H7 (cell line): ENCODE data around the gene BNC2. TPM values are rescaled to one million over a fixed set of nuclear protein-coding genes. Genes with fewer than 3 reads are reported as not detected.

ENCODE experiments used
- DNase-seq: peaks from one replicate; pipeline ENCODE4 v3.0.0; 2012
- H3K27me3 ChIP-seq: 2 replicates; pipeline ENCODE4 v1.6.0; 2011; ENCODE audit warnings: mild to moderate bottlenecking, low read length; ENCODE audit not compliant: control insufficient read depth, insufficient read depth
- H3K36me3 ChIP-seq: replicated peaks from 2 replicates; pipeline ENCODE4 v1.5.1; 2011; ENCODE audit warnings: low read length; ENCODE audit not compliant: control insufficient read depth, insufficient read depth
- H3K4me3 ChIP-seq: 2 replicates; pipeline ENCODE4 v1.5.1; 2011; ENCODE audit warnings: low read depth, mild to moderate bottlenecking, control low read depth, low read length, moderate library complexity; ENCODE audit not compliant: insufficient read depth
- total RNA-seq: library from RNA; depleted of rRNA; stranded (reverse); fragments of >200 nt; shearing (Covaris generic); gene quantifications from 2 replicates; pipeline ENCODE4 v1.2.3, GENCODE V29; 2014

Gene BNC2
- total RNA-seq, 1 experiment from 2014 or later = 7.9 TPM

DNA sequence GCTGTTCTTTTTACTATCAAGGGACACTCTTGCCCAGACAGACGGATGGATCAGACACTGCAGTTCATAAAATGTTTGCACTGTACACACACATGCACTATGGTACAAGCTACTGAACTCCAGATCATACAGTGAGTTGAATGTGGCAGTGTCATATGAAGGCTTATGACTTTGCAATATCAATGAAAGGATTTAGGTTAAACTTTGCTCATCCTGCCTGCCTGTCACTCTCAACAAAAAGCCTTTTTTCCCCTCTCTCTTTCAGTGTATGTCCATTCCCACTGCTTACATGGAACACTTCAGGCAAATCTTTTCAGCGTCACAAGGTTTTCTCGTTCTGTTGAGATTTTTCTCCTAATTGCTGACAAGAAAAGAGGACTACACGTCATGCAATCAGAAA, 97.4 kb downstream of the BNC2 start:
- DNase-seq = no peak
- Histone ChIP-seq H3K4me3 (no peak overlapping the region), H3K27me3 (no peaks in the 10 kb centered on the region), H3K36me3 (no peaks in the 10 kb centered on the region)

DNA sequence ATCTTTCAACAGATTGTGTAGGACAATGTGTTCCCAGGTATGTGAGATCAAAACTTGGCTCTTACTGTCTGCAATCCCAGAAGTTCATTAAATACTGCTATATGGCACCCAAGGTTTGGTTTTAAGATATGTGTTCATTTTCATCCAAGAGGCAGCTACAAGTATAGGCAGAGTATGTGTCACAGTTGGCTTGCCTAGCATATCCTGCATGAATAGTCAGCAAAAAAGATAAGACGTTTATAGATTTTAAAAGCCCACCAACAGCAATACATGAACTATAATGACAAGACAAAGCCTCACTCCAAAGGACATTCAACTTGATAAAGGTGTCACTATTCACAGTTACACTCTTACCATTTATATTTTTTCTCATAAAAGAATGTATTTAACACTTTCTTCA, 99.1 kb downstream of the BNC2 start:
- Histone ChIP-seq H3K36me3 (no peaks in the 10 kb centered on the region), H3K4me3 (no peak overlapping the region), H3K27me3 (no peaks in the 10 kb centered on the region)
- DNase-seq = no peak

DNA sequence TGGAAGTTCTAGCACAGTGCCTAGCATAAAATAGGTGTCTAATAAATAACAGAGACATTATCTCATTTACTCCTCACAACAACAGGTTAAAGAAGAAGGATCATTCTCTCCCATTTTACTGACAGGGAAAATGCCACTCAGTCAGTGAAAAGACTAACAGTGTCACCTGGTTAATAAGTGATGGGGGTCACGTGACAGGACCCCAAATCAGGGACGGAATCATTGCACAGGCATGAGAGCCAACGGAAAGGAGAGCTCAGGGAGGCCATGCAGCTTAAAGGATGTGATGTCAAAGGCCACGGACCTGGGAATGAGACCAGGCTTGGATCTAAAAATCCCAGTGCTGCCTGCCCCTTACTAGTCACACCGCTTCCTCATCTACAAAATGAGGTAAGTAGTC, 101.2 kb downstream of the BNC2 start:
- no peak overlapping the region for H3K4me3 ChIP-seq
- no peaks in the 10 kb centered on the region for H3K36me3 ChIP-seq
- DNase-seq = no peak
- no peaks in the 10 kb centered on the region for H3K27me3 ChIP-seq

DNA sequence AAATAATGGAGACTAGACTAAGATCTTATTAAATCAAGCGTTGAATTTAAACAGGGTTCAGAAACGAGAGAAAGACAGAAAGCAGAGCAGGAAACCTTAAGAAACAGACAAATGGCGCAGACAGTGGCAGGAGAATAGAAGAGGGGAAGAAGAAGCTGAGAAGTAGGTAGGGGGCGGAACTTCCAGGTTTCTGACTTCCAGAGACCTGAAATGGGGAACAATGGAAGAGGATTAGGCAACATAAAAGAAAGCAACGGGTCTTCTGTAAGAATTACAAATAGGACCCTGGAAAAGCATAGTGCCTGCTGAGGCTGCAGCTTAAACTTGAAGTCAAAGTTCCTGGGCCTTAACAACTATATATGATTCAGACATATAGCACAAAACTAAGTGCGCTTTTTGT, 101.7 kb downstream of the BNC2 start:
- DNase-seq = peak; percentile 75
- Histone ChIP-seq H3K4me3 (no peak overlapping the region), H3K36me3 (no peaks in the 10 kb centered on the region), H3K27me3 (no peaks in the 10 kb centered on the region)

DNA sequence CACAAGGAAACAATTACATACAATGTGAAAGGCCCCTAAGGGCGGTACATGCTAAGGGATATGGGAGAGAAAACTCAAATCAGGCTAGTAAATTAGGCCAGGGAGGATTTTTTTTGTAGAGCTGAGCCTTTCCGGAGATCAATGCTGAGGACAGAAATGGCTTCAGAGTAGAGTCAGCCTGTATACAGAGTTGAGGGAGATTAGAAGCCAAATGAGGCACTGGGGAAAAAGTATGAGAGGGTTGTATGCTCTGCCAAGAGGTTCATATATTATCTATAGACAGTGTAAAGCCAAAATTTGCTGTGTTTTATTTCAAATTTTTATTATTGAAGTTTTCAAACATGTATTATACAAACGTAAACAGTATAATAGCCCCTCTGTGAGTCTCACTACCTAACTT, 103.1 kb downstream of the BNC2 start:
- no peak overlapping the region for H3K4me3 ChIP-seq
- no peaks in the 10 kb centered on the region for H3K27me3 ChIP-seq
- no peaks in the 10 kb centered on the region for H3K36me3 ChIP-seq
- no peak for DNase-seq

DNA sequence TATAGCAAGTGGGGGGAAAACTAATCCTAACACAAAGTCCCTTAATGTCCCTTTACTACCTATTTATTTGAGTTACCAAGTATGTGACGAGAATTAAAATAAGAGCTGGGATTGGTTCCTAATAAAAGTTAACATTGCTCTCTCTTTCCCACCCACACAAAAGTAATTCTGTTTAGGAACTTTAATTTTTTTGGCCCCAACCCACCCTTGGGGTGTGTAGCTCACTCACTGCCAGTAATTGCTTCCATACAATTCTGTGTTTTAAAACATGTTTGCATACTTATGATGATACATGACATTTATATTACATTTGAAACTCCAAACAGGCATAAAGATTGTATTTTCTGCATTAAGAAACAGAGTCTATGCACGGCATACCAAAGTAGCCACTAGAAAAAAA, 106.5 kb downstream of the BNC2 start:
- no peak overlapping the region for H3K4me3 ChIP-seq
- H3K36me3 ChIP-seq = no peaks in the 10 kb centered on the region
- no peak for DNase-seq
- H3K27me3 ChIP-seq = no peaks in the 10 kb centered on the region

DNA sequence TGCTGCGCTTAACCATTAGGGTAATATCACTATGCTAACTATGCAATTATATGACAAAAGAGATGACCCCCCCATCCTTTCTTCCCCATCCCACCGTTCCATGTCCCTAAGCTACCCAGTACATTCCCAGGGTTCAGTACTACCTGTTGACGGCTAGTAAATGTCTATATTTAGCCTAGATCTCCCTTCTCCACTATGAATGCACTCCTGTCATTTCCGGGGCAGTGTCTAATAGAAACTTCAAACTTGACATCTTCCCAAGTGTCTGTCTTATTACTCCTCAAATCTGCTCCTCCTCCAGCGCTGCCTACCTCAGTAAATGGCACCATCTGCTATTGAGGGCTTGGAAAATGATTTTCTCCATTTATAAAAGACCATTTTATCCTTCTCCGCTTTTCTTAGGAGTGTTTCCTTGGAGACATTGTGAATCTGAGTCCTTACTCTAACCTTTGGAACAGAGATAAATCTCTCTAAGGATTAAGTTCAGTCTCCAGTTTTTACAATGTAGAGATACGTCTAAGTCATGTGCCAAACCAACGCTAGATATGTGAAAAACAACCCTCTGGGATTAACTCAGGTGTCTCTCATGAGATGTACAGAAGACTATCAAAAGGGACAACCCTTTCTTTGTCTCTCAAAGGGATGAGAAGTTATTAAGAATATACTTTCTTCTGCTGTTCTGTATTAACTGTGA, 114.9 kb downstream of the BNC2 start:
- Histone ChIP-seq H3K4me3 (no peak overlapping the region), H3K27me3 (no peaks in the 10 kb centered on the region), H3K36me3 (no peaks in the 10 kb centered on the region)
- DNase-seq = no peak

DNA sequence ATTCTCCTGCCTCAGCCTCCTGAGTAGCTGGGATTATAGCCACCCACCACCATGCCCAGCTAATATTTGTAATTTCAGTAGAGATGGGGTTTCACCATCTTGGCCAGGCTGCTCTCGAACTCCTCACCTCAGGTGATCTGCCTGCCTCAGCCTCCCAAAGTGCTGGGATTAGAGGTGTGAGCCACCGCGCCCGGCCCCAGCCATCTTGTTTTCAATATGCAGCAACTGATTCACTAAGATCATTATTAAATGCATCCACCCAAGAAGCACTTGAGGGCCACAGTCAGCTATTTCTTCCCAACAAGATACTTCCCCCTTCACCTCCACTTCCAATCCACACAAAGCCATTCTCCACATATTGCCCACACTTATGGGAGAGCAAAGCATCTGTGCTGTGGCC, 115.8 kb downstream of the BNC2 start:
- Histone ChIP-seq H3K27me3 (no peaks in the 10 kb centered on the region), H3K4me3 (no peak overlapping the region), H3K36me3 (no peaks in the 10 kb centered on the region)
- DNase-seq = no peak

DNA sequence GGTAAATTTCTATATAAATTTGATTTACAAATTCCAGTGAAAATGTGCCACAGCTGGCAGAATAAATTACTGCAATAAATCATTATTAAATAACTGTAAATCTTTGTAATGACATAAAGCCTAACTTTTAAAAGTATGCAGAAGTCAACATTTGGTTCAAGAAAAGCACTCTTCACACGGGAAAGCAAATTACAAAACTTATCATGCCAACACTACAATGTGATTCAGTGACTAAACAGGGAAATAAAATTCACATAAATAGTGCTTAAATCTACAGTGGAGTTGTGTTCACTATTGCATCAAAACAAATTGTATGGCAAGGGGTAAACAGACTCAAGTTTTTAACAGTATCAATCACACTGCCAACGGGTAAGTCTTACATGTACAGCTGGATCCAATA, 117.2 kb downstream of the BNC2 start:
- no peak overlapping the region for H3K4me3 ChIP-seq
- no peak for DNase-seq
- no peaks in the 10 kb centered on the region for H3K36me3 ChIP-seq
- no peaks in the 10 kb centered on the region for H3K27me3 ChIP-seq

DNA sequence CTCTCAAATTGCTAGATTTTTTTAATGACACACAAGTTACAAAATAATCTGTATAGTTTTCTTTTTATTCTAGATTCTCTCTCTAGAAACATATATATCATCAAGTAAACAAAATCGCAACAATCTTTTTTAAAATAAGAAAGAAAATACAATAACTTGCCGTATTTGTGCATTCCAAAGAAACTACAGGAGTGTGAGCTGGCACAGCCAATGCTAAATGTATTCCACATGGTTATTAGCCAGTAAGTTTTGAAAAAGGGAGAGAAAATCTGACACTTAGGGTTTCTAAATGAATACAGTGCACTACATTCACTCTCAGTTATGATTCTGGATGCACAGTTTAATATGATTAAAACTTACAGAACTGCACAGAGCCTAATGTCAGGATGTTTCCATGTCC, 117.9 kb downstream of the BNC2 start:
- H3K36me3 ChIP-seq = no peaks in the 10 kb centered on the region
- no peaks in the 10 kb centered on the region for H3K27me3 ChIP-seq
- H3K4me3 ChIP-seq = no peak overlapping the region
- DNase-seq = no peak

DNA sequence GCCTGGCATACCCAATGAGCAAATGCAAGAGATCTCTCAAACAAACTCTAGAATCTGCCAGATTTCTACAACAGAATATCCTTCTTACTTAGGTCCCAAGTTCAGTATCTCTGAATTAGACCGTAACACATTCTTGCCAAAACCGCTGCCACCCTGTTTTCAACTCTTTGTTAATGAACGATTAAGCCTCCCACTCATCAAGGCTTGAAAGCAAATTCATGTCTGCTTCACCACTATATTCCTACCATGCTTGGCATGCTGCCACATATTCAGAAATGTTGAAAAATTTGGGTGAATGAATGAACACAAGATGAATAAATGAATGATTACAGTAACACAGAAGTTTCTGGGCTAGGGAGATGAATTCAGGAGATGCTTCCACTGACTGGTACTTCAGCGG, 119.9 kb downstream of the BNC2 start:
- H3K27me3 ChIP-seq = no peaks in the 10 kb centered on the region
- H3K36me3 ChIP-seq = no peaks in the 10 kb centered on the region
- DNase-seq = no peak
- no peak overlapping the region for H3K4me3 ChIP-seq

DNA sequence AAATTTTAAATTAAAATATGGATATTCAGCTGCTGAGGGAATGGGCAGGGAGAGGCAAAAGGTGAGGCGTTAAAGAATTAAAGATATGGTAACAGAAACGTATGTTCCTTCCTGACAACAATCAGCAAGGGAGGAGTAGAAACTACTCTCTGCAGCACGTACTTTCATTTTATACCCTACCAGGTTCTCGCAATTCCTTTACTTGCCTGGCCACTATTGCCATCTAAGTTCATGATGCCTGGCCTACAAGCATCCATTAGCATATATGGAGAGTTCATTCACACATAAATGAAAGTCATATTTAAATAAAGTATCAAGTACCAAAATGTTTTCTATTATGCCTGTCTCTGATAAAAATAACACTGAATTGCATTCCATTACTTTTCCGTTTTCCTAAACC, 125.1 kb downstream of the BNC2 start:
- Histone ChIP-seq H3K4me3 (no peak overlapping the region), H3K36me3 (no peaks in the 10 kb centered on the region), H3K27me3 (no peaks in the 10 kb centered on the region)
- no peak for DNase-seq

DNA sequence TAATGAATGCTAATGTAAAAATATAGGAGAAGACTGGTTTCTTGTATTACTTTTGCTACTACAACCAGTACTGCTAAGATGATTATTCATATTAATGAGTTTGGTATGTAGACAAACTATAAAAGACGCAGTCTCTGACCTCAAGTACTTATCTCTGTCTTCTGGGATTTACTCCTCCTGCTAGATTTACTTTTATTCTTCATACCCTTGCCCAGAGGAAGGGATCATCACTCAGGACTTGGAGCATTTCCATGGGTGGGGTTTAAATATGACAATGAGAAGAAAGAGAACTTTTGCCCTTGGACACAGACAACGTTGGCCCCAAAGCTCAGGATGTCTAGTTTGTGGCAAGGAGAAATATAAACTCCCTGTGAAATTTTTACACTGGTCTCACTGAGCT, 126.1 kb downstream of the BNC2 start:
- Histone ChIP-seq H3K36me3 (no peaks in the 10 kb centered on the region), H3K4me3 (no peak overlapping the region), H3K27me3 (no peaks in the 10 kb centered on the region)
- no peak for DNase-seq

DNA sequence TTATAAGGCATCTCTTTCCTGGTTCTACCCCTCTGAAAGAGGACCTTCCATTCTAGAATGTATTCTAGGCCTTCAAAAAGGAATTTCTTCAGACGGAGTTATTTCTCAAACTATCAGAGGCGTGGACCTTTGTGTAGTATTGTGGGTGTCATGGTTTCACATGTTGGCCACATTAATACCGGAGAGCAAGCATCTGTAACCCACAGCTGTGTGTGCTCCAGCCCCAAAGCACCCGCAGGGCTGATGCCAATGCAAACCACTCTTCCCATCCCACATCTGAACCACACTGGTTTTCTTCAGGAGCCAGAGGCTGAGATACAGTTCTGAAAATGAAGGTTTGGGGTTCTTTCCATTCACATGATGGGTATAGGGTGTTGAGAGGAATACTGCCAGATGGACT, 127.1 kb downstream of the BNC2 start:
- Histone ChIP-seq H3K27me3 (no peaks in the 10 kb centered on the region), H3K4me3 (no peak overlapping the region), H3K36me3 (no peaks in the 10 kb centered on the region)
- DNase-seq = no peak

DNA sequence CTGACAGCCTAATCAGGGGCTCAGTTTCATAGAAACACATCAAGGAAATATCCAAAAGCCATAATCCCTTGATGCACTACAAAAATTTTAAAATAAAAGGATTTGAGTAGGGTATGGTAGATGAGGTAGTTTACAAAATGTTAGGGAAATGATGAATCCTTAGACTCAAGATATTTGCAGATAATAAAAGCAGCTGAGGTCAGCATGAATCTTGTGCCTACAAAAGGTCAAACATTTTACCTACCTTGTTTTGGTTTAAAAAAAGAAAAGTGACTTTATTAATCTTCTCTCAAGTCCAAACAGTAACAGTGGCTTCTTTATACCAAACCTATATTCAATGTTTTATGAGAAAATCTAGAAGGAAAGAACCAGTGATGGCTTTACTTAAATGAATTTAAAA, 135.5 kb downstream of the BNC2 start:
- Histone ChIP-seq H3K27me3 (no peaks in the 10 kb centered on the region), H3K4me3 (no peak overlapping the region), H3K36me3 (no peaks in the 10 kb centered on the region)
- DNase-seq = no peak

DNA sequence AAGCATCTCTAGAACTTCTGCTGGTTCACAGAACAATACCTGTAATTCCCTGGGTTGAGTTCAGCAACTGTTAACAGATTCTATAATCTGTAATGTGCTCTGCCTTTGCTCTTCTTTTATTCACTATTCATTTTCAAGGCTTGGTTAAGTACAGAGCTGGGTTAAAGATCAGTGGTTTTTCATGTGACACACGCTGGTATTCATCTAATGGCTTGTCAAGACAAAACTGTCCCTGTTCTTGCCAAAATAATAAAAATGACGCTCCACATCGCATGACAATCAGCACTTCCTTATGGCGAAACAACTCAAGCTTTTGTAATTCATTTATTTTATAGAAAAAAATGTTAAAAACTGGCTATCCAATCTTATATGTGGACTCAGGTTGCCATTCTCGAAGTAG, 137.9 kb downstream of the BNC2 start:
- Histone ChIP-seq H3K4me3 (no peak overlapping the region), H3K36me3 (no peaks in the 10 kb centered on the region), H3K27me3 (no peaks in the 10 kb centered on the region)
- DNase-seq = no peak
